ENCODE data around the gene SEMA6B. TPM values are rescaled to one million over a fixed set of nuclear protein-coding genes. Genes with fewer than 3 reads are reported as not detected.
"Not testable (repeated sequence)": the region's sequence is repeated elsewhere in the genome, so short reads cannot be mapped to it uniquely, and the experiment has no call there.

Gene SEMA6B
- polyA plus RNA-seq, 1 donor from 2014 or later: 21.6 TPM

DNA sequence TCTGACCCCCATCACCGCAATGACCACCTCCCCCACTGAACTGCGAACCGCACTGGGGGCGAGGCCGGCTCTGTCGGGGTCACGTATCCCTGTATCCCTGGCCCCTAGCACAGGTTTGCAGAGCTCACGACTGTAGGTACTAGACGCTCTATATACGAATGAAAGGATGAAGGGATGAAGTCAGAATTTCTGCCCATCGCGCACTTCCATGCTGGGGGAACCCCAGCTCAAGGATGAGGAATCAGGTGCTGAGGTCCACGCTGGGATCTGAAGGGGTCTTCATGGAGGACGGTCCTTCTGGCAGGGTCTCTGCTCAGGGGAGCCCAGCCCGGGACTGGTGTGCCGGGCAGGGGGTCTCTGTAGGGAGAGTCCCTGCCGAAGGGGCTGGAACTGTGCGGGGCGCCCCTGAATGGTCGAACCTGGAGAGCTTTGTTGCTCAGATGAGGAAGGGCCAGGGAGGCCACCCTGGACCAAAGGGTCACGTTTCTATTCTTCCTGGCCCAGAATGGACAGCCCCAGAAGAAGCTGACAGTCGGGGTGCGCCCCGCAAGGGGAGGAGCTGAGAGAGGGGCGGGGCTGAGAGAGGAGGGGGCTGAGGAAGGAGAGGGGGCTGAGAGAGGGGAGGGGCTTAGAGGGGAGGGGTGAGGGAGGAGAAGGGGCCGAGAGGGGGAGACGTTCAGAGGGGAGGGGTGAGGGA lies 37.9 kb upstream of the SEMA6B start:
- H3K9me2 ChIP-seq (ENCODE audit: insufficient read depth, low read length): no peaks in the 10 kb centered on the region
- no peaks in the 10 kb centered on the region for H4K20me1 ChIP-seq (ENCODE audit: insufficient read depth)
- H3K9ac ChIP-seq (ENCODE audit: low read length): no peak overlapping the region
- no peak overlapping the region for H2AFZ ChIP-seq (ENCODE audit: low read depth, low read length)
- H3K9me3 ChIP-seq (ENCODE audit: low read length): no peaks in the 10 kb centered on the region
- H3F3A ChIP-seq (ENCODE audit: insufficient read depth, low read length, poor library complexity, severe bottlenecking): no peaks in the 10 kb centered on the region
- H3K79me2 ChIP-seq (replicated peaks; ENCODE audit: insufficient read depth, low read length): no peaks in the 10 kb centered on the region
- H3K4me2 ChIP-seq (ENCODE audit: low read length): no peak overlapping the region
- no peaks in the 10 kb centered on the region for H3K36me3 ChIP-seq (ENCODE audit: insufficient read depth, low read length)
- no peak overlapping the region for H3K27ac ChIP-seq (ENCODE audit: low read length)
- no peaks in the 10 kb centered on the region for H3K27me3 ChIP-seq (ENCODE audit: insufficient read depth, low read depth, low read length)
- no peak for TF ChIP-seq TAF1 (IDR thresholded peaks at IDR 0.05; ENCODE audit: low read depth)
- no peak for TF ChIP-seq POLR2AphosphoS5 (IDR thresholded peaks at IDR 0.05)
- TF ChIP-seq RAD21 (conservative IDR thresholded peaks at IDR 0.05): no peak
- TF ChIP-seq EZH2 (IDR thresholded peaks at IDR 0.05; ENCODE audit: borderline replicate concordance, insufficient read depth, low read length, poor library complexity, severe bottlenecking): no peak
- no peak overlapping the region for H3K4me3 ChIP-seq (ENCODE audit: low read length)

DNA sequence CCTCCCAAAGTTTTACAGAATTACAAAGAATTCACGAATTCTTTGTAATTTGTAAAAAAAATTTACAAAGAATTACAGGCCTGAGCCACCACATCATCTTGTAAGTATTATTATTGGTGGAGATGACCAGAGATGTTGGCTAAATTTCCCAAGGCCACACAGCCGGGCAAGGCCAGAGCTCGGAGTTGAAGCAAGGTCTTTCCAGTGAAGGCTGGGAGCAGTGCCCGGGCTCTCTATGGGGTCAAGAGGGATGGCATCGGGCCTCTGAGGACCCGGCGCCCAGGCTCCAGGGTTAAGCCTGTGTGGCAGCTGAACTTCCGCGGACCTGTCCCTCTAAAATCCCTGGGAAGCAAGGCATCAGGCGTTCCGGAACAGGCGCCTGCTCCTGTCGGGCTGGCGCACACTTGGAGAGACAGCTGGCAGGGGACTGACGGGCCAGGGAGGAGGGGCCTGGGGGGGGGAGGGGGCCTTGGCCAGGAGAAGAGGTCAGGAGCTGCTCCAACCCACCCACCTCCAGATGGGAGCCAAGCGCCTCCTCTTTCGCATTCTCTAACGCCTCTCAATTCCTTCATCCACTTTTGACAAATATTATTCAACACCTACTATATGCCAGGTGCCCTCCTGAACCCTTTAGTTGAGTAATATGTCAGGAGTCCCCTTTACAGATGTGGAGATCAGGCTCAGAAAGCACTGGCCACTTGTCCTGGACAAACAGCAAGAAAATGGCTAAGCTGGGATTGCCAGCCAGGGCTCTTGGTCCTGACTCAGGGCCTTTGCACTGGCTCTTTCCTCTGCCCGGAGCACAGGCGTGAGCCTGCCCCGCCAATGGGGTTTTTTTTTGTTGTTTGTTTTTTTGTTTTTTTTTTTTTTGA lies 36.8 kb upstream of the SEMA6B start:
- no peaks in the 10 kb centered on the region for H3K27me3 ChIP-seq (ENCODE audit: insufficient read depth, low read depth, low read length)
- H3F3A ChIP-seq (ENCODE audit: insufficient read depth, low read length, poor library complexity, severe bottlenecking): no peaks in the 10 kb centered on the region
- H3K4me3 ChIP-seq (ENCODE audit: low read length): no peak overlapping the region
- H3K9me3 ChIP-seq (ENCODE audit: low read length): no peaks in the 10 kb centered on the region
- no peaks in the 10 kb centered on the region for H3K36me3 ChIP-seq (ENCODE audit: insufficient read depth, low read length)
- no peak overlapping the region for H3K27ac ChIP-seq (ENCODE audit: low read length)
- no peak for TF ChIP-seq POLR2AphosphoS5 (IDR thresholded peaks at IDR 0.05)
- TF ChIP-seq EZH2 (IDR thresholded peaks at IDR 0.05; ENCODE audit: borderline replicate concordance, insufficient read depth, low read length, poor library complexity, severe bottlenecking): no peak
- TF ChIP-seq EP300 (conservative IDR thresholded peaks at IDR 0.05; ENCODE audit: poor library complexity, severe bottlenecking): no peak
- TF ChIP-seq TAF1 (IDR thresholded peaks at IDR 0.05; ENCODE audit: low read depth): no peak
- H3K9me2 ChIP-seq (ENCODE audit: insufficient read depth, low read length): no peaks in the 10 kb centered on the region
- no peak overlapping the region for H3K4me2 ChIP-seq (ENCODE audit: low read length)
- H3K79me2 ChIP-seq (replicated peaks; ENCODE audit: insufficient read depth, low read length): no peaks in the 10 kb centered on the region
- H3K9ac ChIP-seq (ENCODE audit: low read length): no peak overlapping the region
- no peak overlapping the region for H2AFZ ChIP-seq (ENCODE audit: low read depth, low read length)
- H4K20me1 ChIP-seq (ENCODE audit: insufficient read depth): no peaks in the 10 kb centered on the region

DNA sequence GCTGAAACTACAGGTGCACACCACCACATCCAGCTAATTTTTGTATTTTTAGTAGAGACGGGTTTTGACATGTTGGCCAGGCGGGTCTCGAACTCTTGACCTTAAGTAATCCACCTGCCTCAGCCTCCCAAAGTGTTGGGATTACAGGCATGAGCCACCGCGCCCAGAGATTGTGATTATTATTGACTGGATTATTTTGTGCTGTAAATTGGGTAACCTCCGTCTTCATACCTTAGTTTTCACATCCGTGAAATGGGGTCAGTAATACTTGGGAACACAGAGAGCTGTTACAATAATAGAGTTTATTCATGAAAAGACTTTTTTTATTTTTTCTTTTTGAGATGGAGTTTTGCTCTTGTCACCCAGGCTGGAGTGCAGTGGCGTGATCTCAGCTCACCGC lies 35.7 kb upstream of the SEMA6B start:
- H3K9me2 ChIP-seq (ENCODE audit: insufficient read depth, low read length); H3K36me3 ChIP-seq (ENCODE audit: insufficient read depth, low read length); H3K9ac ChIP-seq (ENCODE audit: low read length); H3K27ac ChIP-seq (ENCODE audit: low read length); H3F3A ChIP-seq (ENCODE audit: insufficient read depth, low read length, poor library complexity, severe bottlenecking); H3K27me3 ChIP-seq (ENCODE audit: insufficient read depth, low read depth, low read length); H2AFZ ChIP-seq (ENCODE audit: low read depth, low read length); H4K20me1 ChIP-seq (ENCODE audit: insufficient read depth); H3K9me3 ChIP-seq (ENCODE audit: low read length); H3K4me2 ChIP-seq (ENCODE audit: low read length); H3K4me3 ChIP-seq (ENCODE audit: low read length); H3K79me2 ChIP-seq (replicated peaks; ENCODE audit: insufficient read depth, low read length): not testable (repeated sequence)

DNA sequence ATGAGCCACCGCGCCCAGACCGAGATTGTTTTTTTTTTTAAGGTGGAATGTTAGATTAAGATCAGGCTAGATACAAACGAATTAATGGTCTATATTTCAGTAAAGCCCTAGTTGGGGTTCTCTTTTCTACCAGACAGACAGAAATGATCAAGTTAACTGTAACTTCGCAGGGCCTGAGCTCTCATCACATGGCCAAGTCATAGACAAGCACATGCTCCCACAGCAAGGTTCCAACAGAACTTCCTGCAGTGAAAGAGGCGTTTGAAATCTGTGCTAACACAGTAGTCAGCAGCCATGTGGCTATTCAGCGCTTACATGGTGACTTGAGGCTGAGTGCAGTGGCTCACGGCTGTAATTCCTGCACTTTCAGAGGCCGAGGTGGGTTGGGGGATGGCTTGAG lies 34.7 kb upstream of the SEMA6B start:
- no peak overlapping the region for H3K27ac ChIP-seq (ENCODE audit: low read length)
- no peak overlapping the region for H3K9ac ChIP-seq (ENCODE audit: low read length)
- H3K4me3 ChIP-seq (ENCODE audit: low read length): no peak overlapping the region
- H3K79me2 ChIP-seq (replicated peaks; ENCODE audit: insufficient read depth, low read length): no peaks in the 10 kb centered on the region
- H2AFZ ChIP-seq (ENCODE audit: low read depth, low read length): no peak overlapping the region
- H3F3A ChIP-seq (ENCODE audit: insufficient read depth, low read length, poor library complexity, severe bottlenecking): no peaks in the 10 kb centered on the region
- no peaks in the 10 kb centered on the region for H3K27me3 ChIP-seq (ENCODE audit: insufficient read depth, low read depth, low read length)
- H3K4me2 ChIP-seq (ENCODE audit: low read length): no peak overlapping the region
- TF ChIP-seq EZH2 (IDR thresholded peaks at IDR 0.05; ENCODE audit: borderline replicate concordance, insufficient read depth, low read length, poor library complexity, severe bottlenecking) (no peak), TAF1 (IDR thresholded peaks at IDR 0.05; ENCODE audit: low read depth) (no peak), POLR2AphosphoS5 (IDR thresholded peaks at IDR 0.05) (no peak), MXI1 (conservative IDR thresholded peaks at IDR 0.05; ENCODE audit: poor library complexity, severe bottlenecking) (no peak), RAD21 (conservative IDR thresholded peaks at IDR 0.05) (no peak), SMC3 (conservative IDR thresholded peaks at IDR 0.05; ENCODE audit: poor library complexity) (no peak), EP300 (conservative IDR thresholded peaks at IDR 0.05; ENCODE audit: poor library complexity, severe bottlenecking) (no peak)
- TF ChIP-seq, protein P1, sequence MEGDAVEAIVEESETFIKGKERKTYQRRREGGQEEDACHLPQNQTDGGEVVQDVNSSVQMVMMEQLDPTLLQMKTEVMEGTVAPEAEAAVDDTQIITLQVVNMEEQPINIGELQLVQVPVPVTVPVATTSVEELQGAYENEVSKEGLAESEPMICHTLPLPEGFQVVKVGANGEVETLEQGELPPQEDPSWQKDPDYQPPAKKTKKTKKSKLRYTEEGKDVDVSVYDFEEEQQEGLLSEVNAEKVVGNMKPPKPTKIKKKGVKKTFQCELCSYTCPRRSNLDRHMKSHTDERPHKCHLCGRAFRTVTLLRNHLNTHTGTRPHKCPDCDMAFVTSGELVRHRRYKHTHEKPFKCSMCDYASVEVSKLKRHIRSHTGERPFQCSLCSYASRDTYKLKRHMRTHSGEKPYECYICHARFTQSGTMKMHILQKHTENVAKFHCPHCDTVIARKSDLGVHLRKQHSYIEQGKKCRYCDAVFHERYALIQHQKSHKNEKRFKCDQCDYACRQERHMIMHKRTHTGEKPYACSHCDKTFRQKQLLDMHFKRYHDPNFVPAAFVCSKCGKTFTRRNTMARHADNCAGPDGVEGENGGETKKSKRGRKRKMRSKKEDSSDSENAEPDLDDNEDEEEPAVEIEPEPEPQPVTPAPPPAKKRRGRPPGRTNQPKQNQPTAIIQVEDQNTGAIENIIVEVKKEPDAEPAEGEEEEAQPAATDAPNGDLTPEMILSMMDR (IDR thresholded peaks at IDR 0.05; ENCODE audit: poor library complexity, severe bottlenecking): no peak
- TF ChIP-seq, protein P2, sequence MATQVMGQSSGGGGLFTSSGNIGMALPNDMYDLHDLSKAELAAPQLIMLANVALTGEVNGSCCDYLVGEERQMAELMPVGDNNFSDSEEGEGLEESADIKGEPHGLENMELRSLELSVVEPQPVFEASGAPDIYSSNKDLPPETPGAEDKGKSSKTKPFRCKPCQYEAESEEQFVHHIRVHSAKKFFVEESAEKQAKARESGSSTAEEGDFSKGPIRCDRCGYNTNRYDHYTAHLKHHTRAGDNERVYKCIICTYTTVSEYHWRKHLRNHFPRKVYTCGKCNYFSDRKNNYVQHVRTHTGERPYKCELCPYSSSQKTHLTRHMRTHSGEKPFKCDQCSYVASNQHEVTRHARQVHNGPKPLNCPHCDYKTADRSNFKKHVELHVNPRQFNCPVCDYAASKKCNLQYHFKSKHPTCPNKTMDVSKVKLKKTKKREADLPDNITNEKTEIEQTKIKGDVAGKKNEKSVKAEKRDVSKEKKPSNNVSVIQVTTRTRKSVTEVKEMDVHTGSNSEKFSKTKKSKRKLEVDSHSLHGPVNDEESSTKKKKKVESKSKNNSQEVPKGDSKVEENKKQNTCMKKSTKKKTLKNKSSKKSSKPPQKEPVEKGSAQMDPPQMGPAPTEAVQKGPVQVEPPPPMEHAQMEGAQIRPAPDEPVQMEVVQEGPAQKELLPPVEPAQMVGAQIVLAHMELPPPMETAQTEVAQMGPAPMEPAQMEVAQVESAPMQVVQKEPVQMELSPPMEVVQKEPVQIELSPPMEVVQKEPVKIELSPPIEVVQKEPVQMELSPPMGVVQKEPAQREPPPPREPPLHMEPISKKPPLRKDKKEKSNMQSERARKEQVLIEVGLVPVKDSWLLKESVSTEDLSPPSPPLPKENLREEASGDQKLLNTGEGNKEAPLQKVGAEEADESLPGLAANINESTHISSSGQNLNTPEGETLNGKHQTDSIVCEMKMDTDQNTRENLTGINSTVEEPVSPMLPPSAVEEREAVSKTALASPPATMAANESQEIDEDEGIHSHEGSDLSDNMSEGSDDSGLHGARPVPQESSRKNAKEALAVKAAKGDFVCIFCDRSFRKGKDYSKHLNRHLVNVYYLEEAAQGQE (IDR thresholded peaks at IDR 0.05; ENCODE audit: borderline replicate concordance): no peak
- no peaks in the 10 kb centered on the region for H3K9me2 ChIP-seq (ENCODE audit: insufficient read depth, low read length)
- H3K9me3 ChIP-seq (ENCODE audit: low read length): no peaks in the 10 kb centered on the region
- H3K36me3 ChIP-seq (ENCODE audit: insufficient read depth, low read length): no peaks in the 10 kb centered on the region
- no peaks in the 10 kb centered on the region for H4K20me1 ChIP-seq (ENCODE audit: insufficient read depth)

Data from neural cell (in vitro differentiated cells).